Activated CD4-positive, alpha-beta T cell treated with anti-CD3 and anti-CD28 coated beads for 36 hours (primary cell): Measurements from ENCODE around the gene EIF2S2. TPM values are rescaled to one million over a fixed set of nuclear protein-coding genes. Genes with fewer than 3 reads are reported as not detected.

ENCODE experiments used
- ATAC-seq: fragments of 200-7000 bp; cut with Tn5 transposase; one replicate; pipeline ENCODE4 v1.10.0; 2021; ENCODE audit warnings: mild to moderate bottlenecking, moderate library complexity
- CTCF ChIA-PET: fragments of 350-600 bp; sonication (Branson Sonifier 250); formaldehyde crosslinking; loops from one replicate; lab custom pipeline; 2021; ENCODE audit warnings: antibody characterized with exemption; lab: Charles Lee
- POLR2A ChIA-PET: fragments of 350-600 bp; sonication (Branson Sonifier 250); formaldehyde crosslinking; loops from one replicate; lab custom pipeline; 2021; ENCODE audit warnings: antibody characterized with exemption, inconsistent platforms; lab: Charles Lee
- DNase-seq: peaks from one replicate; pipeline ENCODE4 v3.0.0-alpha.2; 2020
- H3K27ac Mint-ChIP-seq: one replicate; pipeline ENCODE4 v1.8.0; 2021; ENCODE audit warnings: mixed read lengths
- H3K27me3 Mint-ChIP-seq: one replicate; pipeline ENCODE4 v1.8.0; 2021; ENCODE audit warnings: mixed read lengths
- H3K36me3 Mint-ChIP-seq: one replicate; pipeline ENCODE4 v1.8.0; 2021; ENCODE audit warnings: low read depth, mixed read lengths
- H3K4me1 Mint-ChIP-seq: one replicate; pipeline ENCODE4 v1.8.0; 2021; ENCODE audit warnings: mixed read lengths
- H3K4me3 Mint-ChIP-seq: one replicate; pipeline ENCODE4 v1.8.0; 2021; ENCODE audit warnings: mild to moderate bottlenecking, moderate library complexity, mixed read lengths
- H3K9me3 Mint-ChIP-seq: one replicate; pipeline ENCODE4 v1.8.0; 2021; ENCODE audit warnings: low read depth, mixed read lengths
- intact Hi-C, 2 experiments: fragments of 100-400 bp; cut with DNase I in 1 of 2; cut with micrococcal nuclease in 1 of 2; formaldehyde crosslinking; loops; one replicate each; pipeline versions ENCODE4 v1.14.2 to v1.15.1; 2022 to 2024; cut with DNase I, micrococcal nuclease
- microRNA-seq: library from miRNA; unstranded; fragments of <30 nt; microRNA quantifications from one replicate; pipeline ENCODE4 v1.2.0, GENCODE V29; 2021; ENCODE audit warnings: borderline replicate concordance
- total RNA-seq, 2 experiments: library from RNA; stranded (reverse); gene quantifications; one replicate each; pipeline ENCODE4 v1.2.3, GENCODE V29; 2021

The EIF2S2 gene
- total RNA-seq, 2 experiments from 2014 or later: 179 to 187 TPM

- POLR2A ChIA-PET: no interaction called here
- no peak for ATAC-seq
Observed at GRCh38 chr20:34045930-34046725, 65.9 kb downstream of the EIF2S2 start.

GRCh38 chr20:34045294-34045693 is 66.7 kb downstream of the EIF2S2 start:
- Mint-ChIP-seq H3K9me3 (no peaks in the 10 kb centered on the region), H3K27me3 (no peaks in the 10 kb centered on the region), H3K27ac (peak overlapping the region; percentile 56), H3K4me1 (peaks cover 71% of the 10 kb centered on the region), H3K36me3 (peaks cover 4% of the 10 kb centered on the region), H3K4me3 (no peak overlapping the region)
- no peak for DNase-seq
- POLR2A ChIA-PET: interaction anchor here (0.6 kb wide), 1 partner anchor 471 kb away, joined by 3 read pairs; the partner anchor contains the start of gene DYNLRB1
- CTCF ChIA-PET: no interaction called here
- intact Hi-C loops: no loop called here
- ATAC-seq: no peak

More at GRCh38 chr20:34045930-34046725, 65.9 kb downstream of the EIF2S2 start:
- intact Hi-C loops: no loop called here
- CTCF ChIA-PET: interaction anchor here (0.7 to 1.3 kb wide), 3 partner anchors 8 to 84 kb away, joined by 3 to 4 read pairs (median 3); no protein-coding TSS in a partner anchor
- Mint-ChIP-seq H3K27ac (no peak overlapping the region), H3K4me1 (peaks cover 70% of the 10 kb centered on the region), H3K4me3 (no peak overlapping the region), H3K9me3 (no peaks in the 10 kb centered on the region), H3K36me3 (peaks cover 4% of the 10 kb centered on the region), H3K27me3 (no peaks in the 10 kb centered on the region)
- no peak for DNase-seq

DNA sequence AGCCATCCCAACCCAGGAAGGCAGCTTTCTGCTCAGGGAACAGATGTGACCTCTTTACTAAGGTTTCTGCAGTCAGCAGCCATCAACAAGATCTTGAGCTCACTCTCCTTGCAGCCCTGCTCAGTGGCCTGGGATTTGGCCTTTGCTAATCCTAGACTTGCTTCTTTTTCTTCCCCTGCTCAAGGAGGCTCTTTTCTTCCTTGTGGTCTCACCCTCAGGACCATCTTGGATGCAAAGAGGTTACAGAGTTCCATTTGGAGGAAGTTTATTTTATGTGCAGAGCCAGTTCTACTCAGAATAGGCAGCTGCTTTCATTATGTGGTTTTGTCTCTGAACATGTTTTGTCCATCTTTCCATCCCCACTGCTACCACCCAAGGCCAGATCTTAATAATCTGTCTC is 69.0 kb downstream of the EIF2S2 start:
- Mint-ChIP-seq H3K4me1 (peaks cover 68% of the 10 kb centered on the region), H3K27me3 (no peaks in the 10 kb centered on the region), H3K4me3 (no peak overlapping the region), H3K9me3 (no peaks in the 10 kb centered on the region), H3K27ac (no peak overlapping the region), H3K36me3 (peaks cover 9% of the 10 kb centered on the region)
- DNase-seq (no peak), ATAC-seq (no peak)
- POLR2A ChIA-PET: no interaction called here
- CTCF ChIA-PET: interaction anchor here (1.3 kb wide), 1 partner anchor 11 kb away, joined by 3 read pairs; no protein-coding TSS in a partner anchor
- intact Hi-C loops: no loop called here

- peak overlapping the region; percentile 21 for H3K27ac Mint-ChIP-seq
- no peak overlapping the region for H3K4me3 Mint-ChIP-seq
- peak; percentile 57 for ATAC-seq
- no peaks in the 10 kb centered on the region for H3K9me3 Mint-ChIP-seq
- peaks cover 9% of the 10 kb centered on the region for H3K36me3 Mint-ChIP-seq
- ChIA-PET POLR2A (no interaction called here), CTCF (interaction anchor here (1.3 kb wide), 1 partner anchor 11 kb away, joined by 3 read pairs; no protein-coding TSS in a partner anchor)
- H3K4me1 Mint-ChIP-seq: peaks cover 69% of the 10 kb centered on the region
- intact Hi-C loops: no loop called here
- H3K27me3 Mint-ChIP-seq: no peaks in the 10 kb centered on the region
- DNase-seq: peak; percentile 9
Observed at GRCh38 chr20:34042262-34042661, 69.8 kb downstream of the EIF2S2 start.

DNA sequence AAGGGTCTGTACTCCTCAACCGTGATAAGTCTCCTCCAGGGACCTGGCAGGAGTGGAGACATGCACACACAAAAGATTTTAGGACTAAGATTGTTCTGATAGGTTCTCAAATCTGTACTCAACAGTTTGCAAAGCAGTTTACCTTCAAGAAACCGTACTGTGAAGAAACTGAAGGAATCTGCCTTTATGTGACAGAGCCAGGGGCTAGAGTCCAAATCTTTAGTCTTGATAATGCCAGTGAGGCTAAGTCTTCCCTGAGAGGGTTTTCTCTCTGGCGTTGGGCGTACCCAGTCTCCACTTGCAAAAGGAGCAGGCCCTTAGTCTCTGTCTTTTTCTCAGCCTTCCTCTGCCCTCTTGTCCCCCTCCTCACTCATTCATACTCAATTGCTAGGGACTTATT is 70.8 kb downstream of the EIF2S2 start:
- no peak overlapping the region for H3K27ac Mint-ChIP-seq
- POLR2A ChIA-PET: no interaction called here
- peaks cover 76% of the 10 kb centered on the region for H3K4me1 Mint-ChIP-seq

GRCh38 chr20:34040300-34040995 is 71.6 kb downstream of the EIF2S2 start:
- Mint-ChIP-seq H3K4me3 (no peak overlapping the region), H3K9me3 (no peaks in the 10 kb centered on the region), H3K27ac (peak overlapping the region; percentile 30), H3K4me1 (peaks cover 77% of the 10 kb centered on the region), H3K36me3 (peaks cover 6% of the 10 kb centered on the region), H3K27me3 (no peaks in the 10 kb centered on the region)
- intact Hi-C loops: no loop called here
- DNase-seq (no peak), ATAC-seq (no peak)
- CTCF ChIA-PET: interaction anchor here (0.6 to 1.0 kb wide), 5 partner anchors 9 to 795 kb away, joined by 3 to 6 read pairs (median 3); no protein-coding TSS in a partner anchor
- POLR2A ChIA-PET: no interaction called here

More for the DNA sequence above, 70.8 kb downstream of the EIF2S2 start:
- H3K27me3 Mint-ChIP-seq: no peaks in the 10 kb centered on the region
- peaks cover 10% of the 10 kb centered on the region for H3K36me3 Mint-ChIP-seq
- intact Hi-C loops: no loop called here
- H3K4me3 Mint-ChIP-seq: no peak overlapping the region
- H3K9me3 Mint-ChIP-seq: no peaks in the 10 kb centered on the region
- CTCF ChIA-PET: interaction anchor here (0.7 kb wide), 1 partner anchor 10 kb away, joined by 3 read pairs; no protein-coding TSS in a partner anchor
- DNase-seq: no peak
- ATAC-seq: no peak

Small RNA genes lying within 50 kb of the gene (microRNA-seq; reads per million reads assigned to microRNA genes)
- not detected for gene MIR4755

Other genes starting within 250 kb of the EIF2S2 start
- gene RALY, start 118.3 kb downstream of the EIF2S2 start, total RNA-seq: 100 to 1,000 TPM; 139 to 152 TPM
- gene ASIP, start 129.2 kb upstream of the EIF2S2 start, total RNA-seq: not detected
- gene AHCY, start 191.1 kb upstream of the EIF2S2 start, total RNA-seq: 100 to 1,000 TPM; 183 to 189 TPM